Liver (tissue), 9 donors: ENCODE data around the gene MRPL24. TPM values are rescaled to one million over a fixed set of nuclear protein-coding genes. Genes with fewer than 3 reads are reported as not detected.
A peak's percentile ranks its signal among the peaks of the same experiment; 100 is the strongest.

ENCODE experiments used
- DNase-seq: peaks from one replicate; pipeline ENCODE4 v3.0.0-alpha.2; 2017; ENCODE audit warnings: low spot score
- H3K27ac ChIP-seq, 2 donors: one replicate each; pipeline ENCODE4 v1.7.0; 2013; ENCODE audit warnings: inconsistent platforms in 2 of 2, low read length in 2 of 2, control low read depth in 1 of 2, low read depth in 1 of 2, mild to moderate bottlenecking in 1 of 2
- H3K27me3 ChIP-seq, 4 donors: one replicate each; pipeline versions ENCODE4 v1.6.1 to v1.7.0; 2013; ENCODE audit warnings: low read length in 3 of 4, inconsistent platforms in 1 of 4, mild to moderate bottlenecking in 1 of 4, moderate library complexity in 1 of 4; ENCODE audit not compliant: control insufficient read depth in 4 of 4, insufficient read depth in 4 of 4
- H3K36me3 ChIP-seq, 4 donors: one replicate each; pipeline versions ENCODE4 v1.6.1 to v1.7.0; 2013; ENCODE audit warnings: low read length in 3 of 4, mild to moderate bottlenecking in 3 of 4, low read depth in 1 of 4, moderate library complexity in 1 of 4; ENCODE audit not compliant: control insufficient read depth in 4 of 4, insufficient read depth in 3 of 4
- H3K4me1 ChIP-seq, 4 donors: one replicate each; pipeline versions ENCODE4 v1.6.1 to v1.7.0; 2013; ENCODE audit warnings: low read length in 3 of 4, mild to moderate bottlenecking in 3 of 4, moderate library complexity in 1 of 4; ENCODE audit not compliant: control insufficient read depth in 4 of 4, insufficient read depth in 4 of 4
- H3K4me3 ChIP-seq, 3 donors: one replicate each; pipeline versions ENCODE4 v1.6.1 to v1.7.0; 2013; ENCODE audit warnings: low read length in 3 of 3, control low read depth in 1 of 3, low read depth in 1 of 3, mild to moderate bottlenecking in 1 of 3
- H3K9ac ChIP-seq, 2 donors: one replicate each; pipeline ENCODE4 v1.7.0; 2013; ENCODE audit warnings: low read length in 2 of 2, mild to moderate bottlenecking in 2 of 2, moderate library complexity in 2 of 2, control low read depth in 1 of 2, low read depth in 1 of 2
- H3K9me3 ChIP-seq, 4 donors: one replicate each; pipeline versions ENCODE4 v1.6.1 to v1.7.0; 2013; ENCODE audit warnings: low read length in 3 of 4; ENCODE audit not compliant: control insufficient read depth in 4 of 4
- ATF3 ChIP-seq: IDR thresholded peaks from 2 replicates; pipeline ENCODE4 v1.6.1; 2016; ENCODE audit warnings: antibody characterized with exemption
- CTCF ChIP-seq: fragments of 150-350 bp; IDR thresholded peaks from 2 replicates; pipeline ENCODE4 v1.5.1; 2017; ENCODE audit warnings: improper control_type of control experiment, low read depth, low read length; ENCODE audit not compliant: missing input control
- EGR1 ChIP-seq, 2 donors: IDR thresholded peaks; 2 replicates each; pipeline ENCODE4 v1.6.1; 2016 to 2018; ENCODE audit warnings: antibody characterized with exemption in 2 of 2, low read depth in 2 of 2
- FOXA1 ChIP-seq: IDR thresholded peaks from 2 replicates; pipeline ENCODE4 v1.6.1; 2016; ENCODE audit warnings: antibody characterized with exemption
- FOXA2 ChIP-seq: IDR thresholded peaks from 2 replicates; pipeline ENCODE4 v1.6.1; 2016; ENCODE audit warnings: antibody characterized with exemption
- GABPA ChIP-seq, 2 donors: IDR thresholded peaks in 1 of 2; conservative IDR thresholded peaks in 1 of 2; 2 replicates each; pipeline ENCODE4 v1.6.1; 2016; ENCODE audit warnings: antibody characterized with exemption in 2 of 2, mild to moderate bottlenecking in 1 of 2, moderate library complexity in 1 of 2
- HNF4A ChIP-seq, 2 donors: conservative IDR thresholded peaks; 2 replicates each; pipeline ENCODE4 v1.6.1; 2016; ENCODE audit warnings: antibody characterized with exemption in 2 of 2, mild to moderate bottlenecking in 2 of 2
- HNF4G ChIP-seq: IDR thresholded peaks from 2 replicates; pipeline ENCODE4 v1.6.1; 2016; ENCODE audit warnings: antibody characterized with exemption
- JUND ChIP-seq, 2 donors: IDR thresholded peaks; 2 replicates each; pipeline ENCODE4 v1.6.1; 2016; ENCODE audit warnings: antibody characterized with exemption in 2 of 2
- MAX ChIP-seq: IDR thresholded peaks from 2 replicates; pipeline ENCODE4 v1.6.1; 2016; ENCODE audit warnings: antibody characterized with exemption
- NR2F2 ChIP-seq: IDR thresholded peaks from 2 replicates; pipeline ENCODE4 v1.6.1; 2016; ENCODE audit warnings: antibody characterized with exemption
- RAD21 ChIP-seq, 2 donors: IDR thresholded peaks; 2 replicates each; pipeline ENCODE4 v1.6.1; 2016; ENCODE audit warnings: antibody characterized with exemption in 2 of 2, mild to moderate bottlenecking in 2 of 2
- REST ChIP-seq: IDR thresholded peaks from 2 replicates; pipeline ENCODE4 v1.6.1; 2016; ENCODE audit warnings: antibody characterized with exemption, mild to moderate bottlenecking
- RXRA ChIP-seq, 2 donors: IDR thresholded peaks; 2 replicates each; pipeline ENCODE4 v1.6.1; 2017 to 2018; ENCODE audit warnings: antibody characterized with exemption in 2 of 2, mild to moderate bottlenecking in 1 of 2
- SP1 ChIP-seq: IDR thresholded peaks from 2 replicates; pipeline ENCODE4 v1.6.1; 2018; ENCODE audit warnings: antibody characterized with exemption, mild to moderate bottlenecking
- TAF1 ChIP-seq: conservative IDR thresholded peaks from 2 replicates; pipeline ENCODE4 v1.6.1; 2016; ENCODE audit warnings: antibody characterized with exemption, mild to moderate bottlenecking
- YY1 ChIP-seq: IDR thresholded peaks from 2 replicates; pipeline ENCODE4 v1.6.1; 2016; ENCODE audit warnings: antibody characterized with exemption, mild to moderate bottlenecking
- ZBTB33 ChIP-seq: IDR thresholded peaks from 2 replicates; pipeline ENCODE4 v1.6.1; 2016; ENCODE audit warnings: antibody characterized with exemption
- WGBS: extraction: QIAGEN DNeasy Blood & Tissue Kit; methylation state at CpG from one replicate; pipeline ENCODE4 v1.1.7; 2013; 5-methylcytosine and 5-hydroxymethylcytosine counted together
- polyA plus RNA-seq, 2 donors: library from polyadenylated mRNA; stranded (reverse) in 1 of 2; unstranded in 1 of 2; fragments of 200-250 nt in 1 of 2; fragments of >200 nt in 1 of 2; fragmentation: Nextera tagmentation in 1 of 2; extraction: Ambion mirVana in 1 of 2; gene quantifications; one replicate each; pipeline versions ENCODE4 v1.2.1 to v1.2.3, GENCODE V29; 2013 to 2015
- total RNA-seq, 2 donors: library from RNA; depleted of rRNA; stranded (reverse); fragments of >200 nt; gene quantifications; one replicate each; pipeline ENCODE4 v1.2.3, GENCODE V29; 2014
- donor health status: healthy.
- donor health status: healthy.
- donor health status: healthy.
- donor health status: healthy.
- donor health status: healthy.

MRPL24 gene
- total and polyA plus RNA-seq, 4 donors, result 26.2 to 123 (median 61.1) TPM

GRCh38 chr1:156726549-156727226 lies 14.2 kb downstream of the MRPL24 start (continued):
- TF ChIP-seq CTCF, result peak; percentile 44
- no peak for TF ChIP-seq GABPA (IDR thresholded peaks at IDR 0.05 in 1 of 2, conservative IDR thresholded peaks at IDR 0.05 in 1 of 2)
- no peak for TF ChIP-seq YY1
- no peak for TF ChIP-seq TAF1
- no peak for TF ChIP-seq FOXA2
- TF ChIP-seq EGR1 (IDR thresholded peaks at IDR 0.05; ENCODE audit: low read depth in 2 of 2), result no peak
- TF ChIP-seq RAD21 (IDR thresholded peaks at IDR 0.05), result peak; percentile 64 to 76
- no peak for TF ChIP-seq ATF3

- no peaks in the 10 kb centered on the region for H3K9me3 ChIP-seq
- 15% methylated on average over 18 of the region's 18 CpGs for WGBS
- H3K4me1 ChIP-seq, result peaks cover 6 to 37% (median 36%) of the 10 kb centered on the region in 4 donors
- H3K27ac ChIP-seq, result no peak overlapping the region
- TF ChIP-seq NR2F2 (peak; percentile 36), HNF4A (conservative IDR thresholded peaks at IDR 0.05) (peak; percentile 70 to 85), RAD21 (IDR thresholded peaks at IDR 0.05) (peak; percentile 94 to 97), ZBTB33 (no peak), YY1 (peak; percentile 33), MAX (peak; percentile 59), ATF3 (no peak), HNF4G (peak; percentile 16), EGR1 (IDR thresholded peaks at IDR 0.05; ENCODE audit: low read depth in 2 of 2) (no peak), REST (no peak), JUND (IDR thresholded peaks at IDR 0.05) (no peak), TAF1 (no peak), SP1 (peak; percentile 65), RXRA (IDR thresholded peaks at IDR 0.05) (peak; percentile 37 to 72), CTCF (peak; percentile 97), FOXA1 (no peak), GABPA (IDR thresholded peaks at IDR 0.05 in 1 of 2, conservative IDR thresholded peaks at IDR 0.05 in 1 of 2) (peak; percentile 32 to 81), FOXA2 (no peak)
- H3K9ac ChIP-seq, result peak overlapping the region; percentile 1 to 25
- H3K27me3 ChIP-seq, result no peaks in the 10 kb centered on the region
- H3K36me3 ChIP-seq, result peaks cover 5 to 32% (median 24%) of the 10 kb centered on the region in 4 donors
- DNase-seq, result peak; percentile 89
- peak overlapping the region; percentile 3 to 38 (median 18) for H3K4me3 ChIP-seq
Observed at GRCh38 chr1:156725683-156726280, 15.1 kb downstream of the MRPL24 start.
